ENCODE measurements around the gene ACTMAP. TPM values are rescaled to one million over a fixed set of nuclear protein-coding genes. Genes with fewer than 3 reads are reported as not detected.

The ACTMAP gene
- total RNA-seq, 1 donor from 2014 or later: 9.6 TPM

GRCh38 chr19:40724855-40725254 lies 25.4 kb downstream of the ACTMAP start:
- Histone ChIP-seq H3K4me1 (ENCODE audit: insufficient read depth, low read length) (peaks cover 15% of the 10 kb centered on the region), H3K4me3 (ENCODE audit: insufficient read depth, low read depth, low read length) (no peak overlapping the region), H4K20me1 (ENCODE audit: insufficient read depth, low read length) (peaks cover 50% of the 10 kb centered on the region), H3K4me2 (ENCODE audit: low read length) (no peak overlapping the region), H3K9me3 (ENCODE audit: insufficient read depth, low read depth, low read length) (no peaks in the 10 kb centered on the region), H3K9ac (ENCODE audit: low read length) (no peak overlapping the region), H3K36me3 (ENCODE audit: insufficient read depth, low read length) (peaks cover 22% of the 10 kb centered on the region), H2AFZ (ENCODE audit: low read depth, low read length) (no peak overlapping the region), H3K79me2 (ENCODE audit: insufficient read depth, low read length) (peaks cover 60% of the 10 kb centered on the region), H3K27me3 (ENCODE audit: insufficient read depth, low read length) (no peaks in the 10 kb centered on the region), H3K27ac (ENCODE audit: low read depth, low read length) (no peak overlapping the region)
- peaks cover 21% of the 10 kb centered on the region for H3K4me1 Mint-ChIP-seq (ENCODE audit: low read depth, unreplicated experiment)
- no peaks in the 10 kb centered on the region for H3K9me3 Mint-ChIP-seq (ENCODE audit: unreplicated experiment)
- no peak for DNase-seq (ENCODE audit: low read depth)
- no peaks in the 10 kb centered on the region for H3K27me3 Mint-ChIP-seq (ENCODE audit: low read depth, unreplicated experiment)
- H3K36me3 Mint-ChIP-seq (ENCODE audit: low read depth, unreplicated experiment): peaks cover 23% of the 10 kb centered on the region
- no peak for FAIRE-seq
- TF ChIP-seq CTCF (IDR thresholded peaks at IDR 0.05; ENCODE audit: insufficient read depth, low read depth, low read length) (no peak), EZH2 (IDR thresholded peaks at IDR 0.05; ENCODE audit: insufficient read depth, low read length) (no peak)
- no peak overlapping the region for H3K27ac Mint-ChIP-seq (ENCODE audit: unreplicated experiment)
- H3K4me3 Mint-ChIP-seq (ENCODE audit: unreplicated experiment): no peak overlapping the region

DNA sequence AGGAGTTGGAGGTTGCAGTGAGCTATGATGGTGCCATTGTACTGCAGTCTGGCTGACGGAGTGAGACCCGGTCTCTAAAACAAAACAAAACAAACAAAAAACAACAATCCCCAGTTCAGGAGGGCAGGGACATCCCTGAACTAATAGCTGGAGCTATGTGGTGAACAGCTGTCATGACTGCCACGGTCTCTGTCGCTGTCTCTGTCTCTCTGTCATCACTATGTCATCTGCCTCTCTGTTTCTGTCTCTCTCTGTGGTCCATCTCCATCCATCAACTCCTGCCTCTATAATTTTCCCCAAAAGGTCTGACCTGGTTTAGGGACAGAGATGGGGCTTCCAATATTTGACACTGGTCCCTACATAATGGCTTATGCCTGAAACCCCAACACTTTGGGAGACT lies 26.0 kb downstream of the ACTMAP start:
- peaks cover 21% of the 10 kb centered on the region for H3K4me1 Mint-ChIP-seq (ENCODE audit: low read depth, unreplicated experiment)
- H3K27ac Mint-ChIP-seq (ENCODE audit: unreplicated experiment): no peak overlapping the region
- H3K4me1 ChIP-seq (ENCODE audit: insufficient read depth, low read length): peaks cover 19% of the 10 kb centered on the region
- FAIRE-seq (no peak), DNase-seq (ENCODE audit: low read depth) (no peak)
- no peak overlapping the region for H3K9ac ChIP-seq (ENCODE audit: low read length)
- no peaks in the 10 kb centered on the region for H3K27me3 Mint-ChIP-seq (ENCODE audit: low read depth, unreplicated experiment)
- H4K20me1 ChIP-seq (ENCODE audit: insufficient read depth, low read length): peaks cover 55% of the 10 kb centered on the region
- H3K36me3 ChIP-seq (ENCODE audit: insufficient read depth, low read length): peaks cover 22% of the 10 kb centered on the region
- no peaks in the 10 kb centered on the region for H3K27me3 ChIP-seq (ENCODE audit: insufficient read depth, low read length)
- TF ChIP-seq EZH2 (IDR thresholded peaks at IDR 0.05; ENCODE audit: insufficient read depth, low read length): no peak
- no peak for TF ChIP-seq CTCF (IDR thresholded peaks at IDR 0.05; ENCODE audit: insufficient read depth, low read depth, low read length)
- no peaks in the 10 kb centered on the region for H3K9me3 Mint-ChIP-seq (ENCODE audit: unreplicated experiment)
- no peak overlapping the region for H3K4me3 ChIP-seq (ENCODE audit: insufficient read depth, low read depth, low read length)
- H3K79me2 ChIP-seq (ENCODE audit: insufficient read depth, low read length): peaks cover 65% of the 10 kb centered on the region
- H3K4me2 ChIP-seq (ENCODE audit: low read length): no peak overlapping the region
- H3K9me3 ChIP-seq (ENCODE audit: insufficient read depth, low read depth, low read length): no peaks in the 10 kb centered on the region
- H2AFZ ChIP-seq (ENCODE audit: low read depth, low read length): no peak overlapping the region
- no peak overlapping the region for H3K4me3 Mint-ChIP-seq (ENCODE audit: unreplicated experiment)
- peaks cover 23% of the 10 kb centered on the region for H3K36me3 Mint-ChIP-seq (ENCODE audit: low read depth, unreplicated experiment)
- H3K27ac ChIP-seq (ENCODE audit: low read depth, low read length): no peak overlapping the region

- Histone ChIP-seq H3K9ac (ENCODE audit: low read length) (no peak overlapping the region), H3K36me3 (ENCODE audit: insufficient read depth, low read length) (peaks cover 22% of the 10 kb centered on the region), H3K9me3 (ENCODE audit: insufficient read depth, low read depth, low read length) (no peaks in the 10 kb centered on the region), H4K20me1 (ENCODE audit: insufficient read depth, low read length) (peaks cover 60% of the 10 kb centered on the region), H3K4me2 (ENCODE audit: low read length) (no peak overlapping the region), H3K27ac (ENCODE audit: low read depth, low read length) (no peak overlapping the region), H3K4me1 (ENCODE audit: insufficient read depth, low read length) (peaks cover 24% of the 10 kb centered on the region), H3K27me3 (ENCODE audit: insufficient read depth, low read length) (no peaks in the 10 kb centered on the region), H3K4me3 (ENCODE audit: insufficient read depth, low read depth, low read length) (no peak overlapping the region), H2AFZ (ENCODE audit: low read depth, low read length) (no peak overlapping the region), H3K79me2 (ENCODE audit: insufficient read depth, low read length) (peaks cover 71% of the 10 kb centered on the region)
- H3K36me3 Mint-ChIP-seq (ENCODE audit: low read depth, unreplicated experiment): peaks cover 21% of the 10 kb centered on the region
- H3K27ac Mint-ChIP-seq (ENCODE audit: unreplicated experiment): no peak overlapping the region
- no peak for FAIRE-seq
- no peak overlapping the region for H3K4me3 Mint-ChIP-seq (ENCODE audit: unreplicated experiment)
- TF ChIP-seq EZH2 (IDR thresholded peaks at IDR 0.05; ENCODE audit: insufficient read depth, low read length) (no peak), CTCF (IDR thresholded peaks at IDR 0.05; ENCODE audit: insufficient read depth, low read depth, low read length) (no peak)
- peaks cover 21% of the 10 kb centered on the region for H3K4me1 Mint-ChIP-seq (ENCODE audit: low read depth, unreplicated experiment)
- DNase-seq (ENCODE audit: low read depth): no peak
- H3K9me3 Mint-ChIP-seq (ENCODE audit: unreplicated experiment): no peaks in the 10 kb centered on the region
- H3K27me3 Mint-ChIP-seq (ENCODE audit: low read depth, unreplicated experiment): no peaks in the 10 kb centered on the region
Measured at GRCh38 chr19:40723661-40724254, 26.5 kb downstream of the ACTMAP start.

All from astrocyte (in vitro differentiated cells and primary cell).